H1 (cell line): ENCODE results near the gene BAG1. TPM values are rescaled to one million over a fixed set of nuclear protein-coding genes. Genes with fewer than 3 reads are reported as not detected.

ENCODE experiments used
- CTCF ChIA-PET: fragments of 300-600 bp; sonication (Branson Sonifier 250); formaldehyde crosslinking; loops from one replicate; lab custom pipeline; 2021; ENCODE audit not compliant: partially characterized antibody; lab: Charles Lee
- POLR2A ChIA-PET: fragments of 300-600 bp; sonication (Branson Sonifier 250); formaldehyde crosslinking; loops from one replicate; lab custom pipeline; 2021; ENCODE audit warnings: inconsistent platforms; ENCODE audit not compliant: partially characterized antibody; lab: Charles Lee
- DNase-seq, 2 experiments: peaks; one replicate each; pipeline versions ENCODE4 v3.0.0 to v3.0.0-alpha.2; 2010 to 2022; ENCODE audit warnings: low spot score in 2 of 2, low read depth in 1 of 2, mixed read lengths in 1 of 2
- FAIRE-seq: peaks from 2 replicates; lab custom pipeline; 2011; peaks lifted over from hg19 to GRCh38; lab: Jason Lieb, UNC
- H2AFZ ChIP-seq: 2 replicates; pipeline ENCODE4 v1.8.1; 2012; ENCODE audit warnings: low read length, inconsistent platforms
- H2AK5ac ChIP-seq: 2 replicates; pipeline ENCODE4 v1.6.1; 2013; ENCODE audit warnings: low read depth, low read length
- H2BK120ac ChIP-seq: replicated peaks from 2 replicates; pipeline ENCODE3; 2013; ENCODE audit warnings: low read depth, low read length, inconsistent platforms
- H2BK12ac ChIP-seq: 2 replicates; pipeline ENCODE4 v1.6.1; 2013; ENCODE audit warnings: low read depth, low read length
- H2BK15ac ChIP-seq: 2 replicates; pipeline ENCODE4 v1.6.1; 2013; ENCODE audit warnings: low read length
- H2BK20ac ChIP-seq: 2 replicates; pipeline ENCODE4 v1.6.1; 2013; ENCODE audit warnings: low read length
- H2BK5ac ChIP-seq: 2 replicates; pipeline ENCODE4 v1.6.1; 2013; ENCODE audit warnings: low read depth, low read length
- H3K14ac ChIP-seq: 2 replicates; pipeline ENCODE4 v1.6.1; 2013; ENCODE audit warnings: inconsistent platforms; ENCODE audit not compliant: insufficient read length
- H3K18ac ChIP-seq: 2 replicates; pipeline ENCODE4 v1.6.1; 2013; ENCODE audit warnings: low read length; ENCODE audit errors: extremely low read depth
- H3K23ac ChIP-seq: 2 replicates; pipeline ENCODE4 v1.6.1; 2013; ENCODE audit warnings: inconsistent platforms; ENCODE audit not compliant: insufficient read length
- H3K23me2 ChIP-seq: 2 replicates; pipeline ENCODE4 v1.6.1; 2013; ENCODE audit warnings: low read depth, low read length
- H3K27ac ChIP-seq: 2 replicates; pipeline ENCODE4 v1.6.1; 2011; ENCODE audit warnings: low read depth, low read length, inconsistent platforms
- H3K27me3 ChIP-seq, 4 experiments: replicated peaks in 1 of 4; 1 replicate in 1 of 4; 2 replicates in 3 of 4; pipeline versions ENCODE4 v1.6.1 to v1.8.1; 2011 to 2013; ENCODE audit warnings: low read length in 3 of 4, mild to moderate bottlenecking in 3 of 4, inconsistent platforms in 2 of 4, mixed read lengths in 2 of 4, moderate library complexity in 1 of 4; ENCODE audit not compliant: control insufficient read depth in 3 of 4, insufficient read depth in 3 of 4; ENCODE audit errors: extremely low read depth in 1 of 4
- H3K36me3 ChIP-seq, 4 experiments: 2 replicates each; pipeline versions ENCODE4 v1.6.1 to v1.8.1; 2011 to 2013; ENCODE audit warnings: mild to moderate bottlenecking in 4 of 4, low read length in 3 of 4, moderate library complexity in 2 of 4, control low read depth in 1 of 4, inconsistent platforms in 1 of 4; ENCODE audit not compliant: insufficient read depth in 4 of 4, control insufficient read depth in 2 of 4
- H3K4ac ChIP-seq: replicated peaks from 2 replicates; pipeline ENCODE3; 2013; ENCODE audit warnings: low read length, low read depth, mixed read lengths, inconsistent platforms; ENCODE audit not compliant: insufficient read length
- H3K4me1 ChIP-seq, 4 experiments: replicated peaks in 1 of 4; 1 replicate in 1 of 4; 2 replicates in 3 of 4; pipeline versions ENCODE4 v1.6.1 to v1.8.1; 2011 to 2013; ENCODE audit warnings: low read length in 3 of 4, inconsistent platforms in 2 of 4, mixed read lengths in 1 of 4; ENCODE audit not compliant: insufficient read depth in 4 of 4, control insufficient read depth in 3 of 4
- H3K4me2 ChIP-seq, 2 experiments: 2 replicates each; pipeline versions ENCODE4 v1.6.1 to v1.8.1; 2011 to 2013; ENCODE audit warnings: low read depth in 2 of 2, low read length in 2 of 2, control low read depth in 1 of 2, inconsistent platforms in 1 of 2, mild to moderate bottlenecking in 1 of 2; ENCODE audit not compliant: insufficient read depth in 1 of 2
- H3K4me3 ChIP-seq, 4 experiments: fragments of 200-600, 300-600 bp in 1 of 4; sonication (generic), shearing (Covaris generic), sonication (Bioruptor Twin) in 1 of 4; 2 replicates each; pipeline versions ENCODE4 v1.5.1 to v1.8.1; 2011 to 2016; ENCODE audit warnings: low read length in 4 of 4, low read depth in 3 of 4, control low read depth in 2 of 4, inconsistent platforms in 2 of 4, mild to moderate bottlenecking in 2 of 4, mixed read lengths in 1 of 4, moderate library complexity in 1 of 4; ENCODE audit not compliant: insufficient read depth in 2 of 4; ENCODE audit errors: extremely low read depth in 1 of 4
- H3K56ac ChIP-seq: replicated peaks from 2 replicates; pipeline ENCODE3; 2013; ENCODE audit warnings: low read depth, mild to moderate bottlenecking, mixed read lengths, low read length, inconsistent platforms; ENCODE audit not compliant: insufficient read length
- H3K79me1 ChIP-seq: 2 replicates; pipeline ENCODE4 v1.6.1; 2013; ENCODE audit warnings: low read depth, low read length, control low read depth
- H3K79me2 ChIP-seq, 2 experiments: 2 replicates each; pipeline versions ENCODE4 v1.6.1 to v1.8.1; 2012 to 2013; ENCODE audit warnings: low read length in 2 of 2, mild to moderate bottlenecking in 2 of 2, inconsistent platforms in 1 of 2; ENCODE audit not compliant: insufficient read depth in 2 of 2, control insufficient read depth in 1 of 2
- H3K9ac ChIP-seq, 4 experiments: replicated peaks in 1 of 4; 1 replicate in 1 of 4; 2 replicates in 3 of 4; pipeline versions ENCODE4 v1.6.1 to v1.8.1; 2011 to 2013; ENCODE audit warnings: low read depth in 3 of 4, low read length in 3 of 4, control low read depth in 2 of 4, mild to moderate bottlenecking in 2 of 4, moderate library complexity in 2 of 4, inconsistent platforms in 1 of 4; ENCODE audit errors: extremely low read depth in 1 of 4
- H3K9me3 ChIP-seq, 2 experiments: 2 replicates each; pipeline versions ENCODE4 v1.6.1 to v1.8.1; 2012 to 2013; ENCODE audit warnings: mild to moderate bottlenecking in 2 of 2, moderate library complexity in 2 of 2, control low read depth in 1 of 2, inconsistent platforms in 1 of 2, low read depth in 1 of 2, low read length in 1 of 2, mixed read lengths in 1 of 2; ENCODE audit not compliant: insufficient read depth in 2 of 2
- H4K20me1 ChIP-seq, 2 experiments: replicated peaks in 1 of 2; 2 replicates each; pipeline versions ENCODE3 to v1.8.1; 2011 to 2013; ENCODE audit warnings: inconsistent platforms in 2 of 2, low read length in 2 of 2, mild to moderate bottlenecking in 1 of 2; ENCODE audit not compliant: insufficient read depth in 2 of 2, control insufficient read depth in 1 of 2
- H4K5ac ChIP-seq: 2 replicates; pipeline ENCODE4 v1.6.1; 2013; ENCODE audit warnings: low read length, low read depth, mixed read lengths, inconsistent platforms; ENCODE audit not compliant: insufficient read length
- H4K8ac ChIP-seq: 2 replicates; pipeline ENCODE4 v1.8.0; 2013; ENCODE audit warnings: mild to moderate bottlenecking, moderate library complexity, low read length, inconsistent platforms; ENCODE audit not compliant: insufficient read depth; ENCODE audit errors: extremely low read depth
- H4K91ac ChIP-seq: replicated peaks from 2 replicates; pipeline ENCODE3; 2013; ENCODE audit warnings: low read length, mixed read lengths, inconsistent platforms; ENCODE audit not compliant: insufficient read length
- BCL11A ChIP-seq, 2 experiments: IDR thresholded peaks; one replicate each; pipeline ENCODE4 v1.6.1; 2011; ENCODE audit warnings: low read depth in 2 of 2, low read length in 2 of 2, mild to moderate bottlenecking in 2 of 2
- BRCA1 ChIP-seq: IDR thresholded peaks from 2 replicates; pipeline ENCODE4 v1.6.1; 2012; ENCODE audit warnings: low read depth, low read length, improper control_type of control experiment
- CHD1 ChIP-seq: IDR thresholded peaks from 2 replicates; pipeline ENCODE4 v1.6.1; 2012; ENCODE audit warnings: low read depth, low read length, improper control_type of control experiment
- EP300 ChIP-seq, 2 experiments: IDR thresholded peaks; 1 replicate in 1 of 2; 2 replicates in 1 of 2; pipeline ENCODE4 v1.6.1; 2011 to 2012; ENCODE audit warnings: low read depth in 2 of 2, low read length in 2 of 2, mild to moderate bottlenecking in 2 of 2, borderline replicate concordance in 1 of 2, inconsistent platforms in 1 of 2, moderate library complexity in 1 of 2
- KDM5A ChIP-seq: fragments of 200-600 bp; IDR thresholded peaks from 2 replicates; pipeline ENCODE4 v1.7.1; 2012; ENCODE audit warnings: mild to moderate bottlenecking, low read length, inconsistent platforms, mixed read lengths
- NANOG ChIP-seq: IDR thresholded peaks from 2 replicates; pipeline ENCODE4 v1.6.1; 2011; ENCODE audit warnings: low read length, low read depth, mild to moderate bottlenecking, inconsistent platforms; ENCODE audit not compliant: insufficient read depth, poor library complexity, severe bottlenecking
- RXRA ChIP-seq: IDR thresholded peaks from 2 replicates; pipeline ENCODE4 v1.6.1; 2011; ENCODE audit warnings: low read depth, mild to moderate bottlenecking, low read length, moderate library complexity; ENCODE audit not compliant: insufficient read depth
- SAP30 ChIP-seq: fragments of 300-600 bp; sonication (generic); IDR thresholded peaks from 2 replicates; pipeline ENCODE4 v1.7.1; 2012; ENCODE audit warnings: low read length, moderate library complexity, mild to moderate bottlenecking, inconsistent platforms; ENCODE audit not compliant: insufficient read depth, insufficient replicate concordance
- TBP ChIP-seq: IDR thresholded peaks from 2 replicates; pipeline ENCODE4 v1.6.1; 2011; ENCODE audit warnings: low read depth, low read length, improper control_type of control experiment
- TCF12 ChIP-seq: IDR thresholded peaks from 2 replicates; pipeline ENCODE4 v1.6.1; 2011; ENCODE audit warnings: low read depth, mild to moderate bottlenecking, low read length
- ZNF274 ChIP-seq: IDR thresholded peaks from 2 replicates; pipeline ENCODE4 v1.7.0; 2012; ENCODE audit warnings: low read length, borderline replicate concordance; ENCODE audit errors: extremely low read depth
- WGBS, 2 experiments: shearing (Covaris generic) in 1 of 2; methylation state at CpG; one replicate each; pipeline versions ENCODE4 v1.1.6 to v1.1.7; 2013 to 2015; ENCODE audit warnings: low lambda C conversion rate in 2 of 2, mixed read lengths in 2 of 2, inconsistent platforms in 1 of 2, low coverage in 1 of 2, missing lambda C conversion rate in 1 of 2; ENCODE audit not compliant: insufficient replicate concordance in 2 of 2, insufficient coverage in 1 of 2, insufficient read length in 1 of 2; ENCODE audit errors: extremely low coverage in 1 of 2, missing lambda C conversion rate in 1 of 2; 5-methylcytosine and 5-hydroxymethylcytosine counted together
- polyA plus RNA-seq, 7 experiments: library from polyadenylated mRNA; depleted of rRNA in 3 of 7; stranded (reverse) in 5 of 7; unstranded in 2 of 7; fragments of >200 nt in 5 of 7; fragments of 200-250 nt in 2 of 7; gene quantifications; 1 replicate in 5 of 7; 2 replicates in 1 of 7; 4 replicates in 1 of 7; pipeline versions ENCODE4 v1.2.1 to v1.2.3, GENCODE V29; 2011 to 2013; ENCODE audit warnings: missing spikeins in 2 of 7, mixed read lengths in 2 of 7
- total RNA-seq: library from RNA; stranded (reverse); fragmentation: NEBNext Ultra II Directional; extraction: Animal tissue kit (Norgen Biotek cat#: 25700); gene quantifications from 2 replicates; pipeline ENCODE4 v1.2.1, GENCODE V29; 2021
- TF ChIP-seq, protein P1 (sequence below): IDR thresholded peaks from 2 replicates; pipeline ENCODE4 v1.6.1; 2012; ENCODE audit warnings: inconsistent platforms

Gene BAG1
- total and polyA plus RNA-seq, 2 of the 8 experiments (the other 6 are each of a cell fraction or from before 2014, with no cell fraction given), result 14.7 to 59.8 TPM

DNA sequence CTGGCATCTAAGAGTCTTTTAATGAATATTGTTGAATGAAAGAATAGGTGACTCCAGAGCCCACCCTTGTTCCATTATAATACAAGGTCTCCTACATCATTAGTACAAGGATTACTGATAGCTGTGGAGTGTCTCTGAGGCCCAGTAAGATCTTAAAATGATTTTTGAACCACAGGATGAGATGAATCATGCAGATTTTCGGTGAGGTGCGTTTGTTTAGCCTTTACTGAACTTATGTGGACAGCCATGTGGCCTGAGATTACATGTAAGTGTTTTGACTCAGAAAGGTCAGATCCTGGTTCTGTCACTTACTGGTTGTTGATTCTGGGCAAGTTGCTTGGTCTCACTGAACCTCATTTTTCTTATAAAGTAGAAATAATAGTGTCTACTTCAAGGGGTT is 47.4 kb upstream of the BAG1 start:
- Histone ChIP-seq H3K79me2 (no peaks in the 10 kb centered on the region), H3K4me2 (no peak overlapping the region), H3K79me1 (no peaks in the 10 kb centered on the region), H3K9ac (no peak overlapping the region), H3K27me3 (no peaks in the 10 kb centered on the region), H4K20me1 (peaks cover 0 to 4% of the 10 kb centered on the region in 2 experiments), H2AK5ac (no peak overlapping the region), H2BK120ac (no peak overlapping the region), H3K4ac (no peak overlapping the region), H3K27ac (no peak overlapping the region), H3K23me2 (no peaks in the 10 kb centered on the region), H3K23ac (no peak overlapping the region), H4K8ac (no peak overlapping the region), H3K14ac (no peak overlapping the region), H4K91ac (no peak overlapping the region), H3K18ac (no peak overlapping the region), H3K4me1 (no peaks in the 10 kb centered on the region), H2BK5ac (no peak overlapping the region), H3K4me3 (no peak overlapping the region), H2BK12ac (no peak overlapping the region), H2BK15ac (no peak overlapping the region), H2AFZ (no peak overlapping the region), H3K36me3 (peaks cover 20 to 66% (median 40%) of the 10 kb centered on the region in 4 experiments), H3K9me3 (no peaks in the 10 kb centered on the region), H2BK20ac (no peak overlapping the region), H4K5ac (no peak overlapping the region), H3K56ac (no peak overlapping the region)
- POLR2A ChIA-PET, result interaction anchor here (0.6 to 1.5 kb wide), 2 partner anchors 15 to 16 kb away, joined by 3 read pairs; no protein-coding TSS in a partner anchor
- DNase-seq, result no peak
- 91% methylated on average over 2 of the region's 2 CpGs; no CpG with 5 or more reads in 1 of the 2 experiments for WGBS, 2 experiments
- CTCF ChIA-PET, result interaction anchor here (0.6 to 1.2 kb wide), 3 partner anchors 26 to 148 kb away, joined by 3 to 4 read pairs (median 3); no protein-coding TSS in a partner anchor
- no peak for FAIRE-seq
- no peak for TF ChIP-seq RXRA
- no peak for TF ChIP-seq ZNF274
- TF ChIP-seq BCL11A (IDR thresholded peaks at IDR 0.05; ENCODE audit: low read depth in 2 of 2, low read length in 2 of 2), result no peak
- TF ChIP-seq BRCA1, result no peak
- TF ChIP-seq NANOG, result no peak
- TF ChIP-seq SAP30, result no peak
- TF ChIP-seq KDM5A, result no peak
- no peak for TF ChIP-seq TBP
- no peak for TF ChIP-seq TCF12
- TF ChIP-seq, protein P1, sequence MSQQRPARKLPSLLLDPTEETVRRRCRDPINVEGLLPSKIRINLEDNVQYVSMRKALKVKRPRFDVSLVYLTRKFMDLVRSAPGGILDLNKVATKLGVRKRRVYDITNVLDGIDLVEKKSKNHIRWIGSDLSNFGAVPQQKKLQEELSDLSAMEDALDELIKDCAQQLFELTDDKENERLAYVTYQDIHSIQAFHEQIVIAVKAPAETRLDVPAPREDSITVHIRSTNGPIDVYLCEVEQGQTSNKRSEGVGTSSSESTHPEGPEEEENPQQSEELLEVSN, result no peak
- TF ChIP-seq CHD1, result no peak
- TF ChIP-seq EP300 (IDR thresholded peaks at IDR 0.05; ENCODE audit: borderline replicate concordance in 1 of 2, low read depth in 2 of 2, low read length in 2 of 2), result no peak
